ENCODE results near the gene ARL8B. TPM values are rescaled to one million over a fixed set of nuclear protein-coding genes. Genes with fewer than 3 reads are reported as not detected.
"Not testable (repeated sequence)": the region's sequence is repeated elsewhere in the genome, so short reads cannot be mapped to it uniquely, and the experiment has no call there.

ARL8B gene
- total RNA-seq, 3 donors from 2014 or later (not counting 1 experiment from before 2014, with no cell fraction given) = 43.3 to 52.7 (median 48.9) TPM

DNA sequence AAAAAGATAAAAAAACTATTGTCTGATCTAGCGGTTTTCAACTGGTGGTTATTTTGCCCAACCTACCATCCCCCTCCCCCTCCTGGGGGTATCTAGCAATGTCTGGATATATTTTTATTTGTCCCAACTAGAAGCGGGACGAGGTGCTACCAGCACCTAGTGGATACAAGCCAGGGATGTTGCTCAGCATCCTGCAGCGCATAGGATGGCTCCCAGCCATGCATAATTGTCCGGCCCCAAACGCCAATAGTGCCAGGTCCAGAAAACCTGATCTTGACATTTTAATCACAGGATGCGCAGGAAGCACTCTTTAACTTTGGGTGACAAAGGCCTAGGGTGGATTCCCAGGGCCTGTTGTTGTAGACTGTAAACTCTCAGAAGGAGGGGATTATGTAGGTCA, 17.0 kb upstream of the ARL8B start:
- Histone ChIP-seq H3K4me3 (ENCODE audit: low read length) (no peak overlapping the region), H3K9me3 (ENCODE audit: control insufficient read depth, insufficient read depth, low read length) (no peaks in the 10 kb centered on the region), H3K36me3 (ENCODE audit: control insufficient read depth, insufficient read depth, low read length) (no peaks in the 10 kb centered on the region), H3K27ac (ENCODE audit: low read length) (no peak overlapping the region), H3K4me1 (ENCODE audit: control insufficient read depth, insufficient read depth, low read length) (no peaks in the 10 kb centered on the region), H3K27me3 (ENCODE audit: control insufficient read depth, insufficient read depth, low read length) (no peaks in the 10 kb centered on the region)
- ATAC-seq (no peak), DNase-seq (no peak)
- Mint-ChIP-seq H3K27me3 (ENCODE audit: low read depth in 2 of 2) (peaks cover 0 to 7% of the 10 kb centered on the region in 2 donors), H3K27ac (no peak overlapping the region), H3K4me3 (no peak overlapping the region), H3K9me3 (no peaks in the 10 kb centered on the region), H3K36me3 (no peaks in the 10 kb centered on the region), H3K4me1 (no peaks in the 10 kb centered on the region)
- 96% methylated on average over 6 of the region's 7 CpGs for WGBS (ENCODE audit: insufficient coverage)
- TF ChIP-seq CTCF (IDR thresholded peaks at IDR 0.05) = no peak
- intact Hi-C loops (cut with micrococcal nuclease) = no loop called here

DNA sequence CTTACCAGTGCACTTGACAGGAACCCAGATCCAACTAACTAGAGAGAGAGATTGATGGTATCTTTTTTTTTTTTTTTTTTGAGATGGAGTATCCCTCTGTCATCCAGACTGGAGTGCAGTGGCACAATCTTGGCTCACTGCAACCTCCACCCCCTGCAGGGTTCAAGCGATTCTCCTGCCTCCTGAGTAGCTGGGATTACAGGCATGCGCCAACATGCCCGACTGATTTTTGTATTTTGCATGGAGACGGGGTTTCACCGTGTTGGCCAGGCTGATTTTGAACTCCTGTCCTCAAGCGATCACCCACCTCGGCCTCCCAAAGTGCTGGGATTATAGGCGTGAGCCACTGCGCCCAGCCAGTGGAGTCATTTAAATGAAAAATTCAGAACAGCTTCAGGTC, 15.7 kb upstream of the ARL8B start:
- H3K27me3 ChIP-seq (ENCODE audit: control insufficient read depth, insufficient read depth, low read length); H3K27ac ChIP-seq (ENCODE audit: low read length); intact Hi-C loops (cut with micrococcal nuclease); ATAC-seq; DNase-seq; H3K4me1 ChIP-seq (ENCODE audit: control insufficient read depth, insufficient read depth, low read length); H3K4me1 Mint-ChIP-seq; H3K4me3 ChIP-seq (ENCODE audit: low read length); H3K27ac Mint-ChIP-seq; H3K36me3 ChIP-seq (ENCODE audit: control insufficient read depth, insufficient read depth, low read length); H3K9me3 ChIP-seq (ENCODE audit: control insufficient read depth, insufficient read depth, low read length); H3K27me3 Mint-ChIP-seq (ENCODE audit: low read depth in 2 of 2); H3K36me3 Mint-ChIP-seq; H3K9me3 Mint-ChIP-seq; H3K4me3 Mint-ChIP-seq: not testable (repeated sequence)
- 94% methylated on average over 9 of the region's 9 CpGs for whole genome bisulfite sequencing (ENCODE audit: insufficient coverage)

- WGBS (ENCODE audit: insufficient coverage) = 71% methylated on average over 1 of the region's 2 CpGs
Measured at GRCh38 chr3:5106933-5107334, 15.2 kb upstream of the ARL8B start.

DNA sequence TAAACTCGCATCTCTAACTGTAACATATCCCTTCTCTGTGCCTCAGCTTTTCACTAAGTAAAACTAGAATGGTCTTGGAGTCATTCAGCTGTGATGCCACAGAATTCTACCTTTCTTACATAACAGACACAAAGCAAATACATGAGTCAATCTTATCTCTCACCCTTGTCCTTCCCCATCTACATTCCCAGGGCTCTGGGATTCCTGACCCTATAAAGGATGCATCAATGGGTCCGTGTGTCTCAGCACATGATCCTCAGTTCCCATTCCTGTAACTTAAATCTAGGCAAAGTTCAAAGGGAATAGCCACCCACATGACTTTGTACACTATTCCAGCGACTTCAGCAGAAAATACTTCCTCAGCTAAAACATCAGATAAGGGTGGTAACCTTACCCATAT, 11.8 kb upstream of the ARL8B start:
- TF ChIP-seq CTCF (IDR thresholded peaks at IDR 0.05) = no peak
- Histone ChIP-seq H3K9me3 (ENCODE audit: control insufficient read depth, insufficient read depth, low read length) (no peaks in the 10 kb centered on the region), H3K4me3 (ENCODE audit: low read length) (no peak overlapping the region), H3K36me3 (ENCODE audit: control insufficient read depth, insufficient read depth, low read length) (no peaks in the 10 kb centered on the region), H3K27ac (ENCODE audit: low read length) (no peak overlapping the region), H3K27me3 (ENCODE audit: control insufficient read depth, insufficient read depth, low read length) (no peaks in the 10 kb centered on the region), H3K4me1 (ENCODE audit: control insufficient read depth, insufficient read depth, low read length) (no peaks in the 10 kb centered on the region)
- peaks cover 0 to 7% of the 10 kb centered on the region in 2 donors for H3K27me3 Mint-ChIP-seq (ENCODE audit: low read depth in 2 of 2)
- H3K9me3 Mint-ChIP-seq = no peaks in the 10 kb centered on the region
- no peaks in the 10 kb centered on the region for H3K4me1 Mint-ChIP-seq
- no peak overlapping the region for H3K27ac Mint-ChIP-seq
- no peak for ATAC-seq
- no peak overlapping the region for H3K4me3 Mint-ChIP-seq
- WGBS (ENCODE audit: insufficient coverage) = 89% methylated on average over 3 of the region's 3 CpGs
- DNase-seq = no peak
- H3K36me3 Mint-ChIP-seq = no peaks in the 10 kb centered on the region
- intact Hi-C loops (cut with micrococcal nuclease) = no loop called here

More at GRCh38 chr3:5106933-5107334, 15.2 kb upstream of the ARL8B start:
- H3K27me3 Mint-ChIP-seq (ENCODE audit: low read depth in 2 of 2); H3K4me3 ChIP-seq (ENCODE audit: low read length); H3K27me3 ChIP-seq (ENCODE audit: control insufficient read depth, insufficient read depth, low read length); H3K4me1 Mint-ChIP-seq; H3K9me3 Mint-ChIP-seq; H3K4me1 ChIP-seq (ENCODE audit: control insufficient read depth, insufficient read depth, low read length); H3K27ac Mint-ChIP-seq; H3K36me3 ChIP-seq (ENCODE audit: control insufficient read depth, insufficient read depth, low read length); intact Hi-C loops (cut with micrococcal nuclease); DNase-seq; H3K27ac ChIP-seq (ENCODE audit: low read length); H3K4me3 Mint-ChIP-seq; H3K9me3 ChIP-seq (ENCODE audit: control insufficient read depth, insufficient read depth, low read length); H3K36me3 Mint-ChIP-seq; ATAC-seq: not testable (repeated sequence)

DNA sequence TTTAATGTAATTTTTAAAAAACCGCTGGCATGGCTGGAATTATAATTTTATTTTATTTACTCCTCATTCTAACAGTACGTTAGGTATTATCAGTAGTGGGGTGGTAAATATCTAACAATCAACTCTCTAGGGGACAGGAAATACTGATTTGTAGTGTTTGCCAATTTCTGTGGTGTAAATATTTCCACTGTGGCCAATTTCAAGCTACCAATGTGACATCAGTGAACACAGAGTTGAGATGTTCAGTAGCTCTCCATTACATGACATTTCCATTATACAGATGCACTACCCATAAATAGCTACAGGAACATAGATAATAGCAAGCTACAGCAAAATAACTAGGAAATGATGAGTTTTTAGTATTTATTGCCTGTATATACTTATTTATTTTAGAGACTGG, 10.0 kb upstream of the ARL8B start:
- DNase-seq = no peak
- no peak overlapping the region for H3K4me3 ChIP-seq (ENCODE audit: low read length)
- H3K36me3 ChIP-seq (ENCODE audit: control insufficient read depth, insufficient read depth, low read length) = no peaks in the 10 kb centered on the region
- H3K27ac ChIP-seq (ENCODE audit: low read length) = no peak overlapping the region
- H3K9me3 Mint-ChIP-seq = no peaks in the 10 kb centered on the region
- intact Hi-C loops (cut with micrococcal nuclease) = no loop called here
- no CpG with 5 or more reads among the region's 2 CpGs for WGBS (ENCODE audit: insufficient coverage)
- no peaks in the 10 kb centered on the region for H3K4me1 ChIP-seq (ENCODE audit: control insufficient read depth, insufficient read depth, low read length)
- no peaks in the 10 kb centered on the region for H3K27me3 ChIP-seq (ENCODE audit: control insufficient read depth, insufficient read depth, low read length)
- H3K4me1 Mint-ChIP-seq = no peaks in the 10 kb centered on the region
- no peak for TF ChIP-seq CTCF (IDR thresholded peaks at IDR 0.05)
- no peak for ATAC-seq
- no peaks in the 10 kb centered on the region for H3K9me3 ChIP-seq (ENCODE audit: control insufficient read depth, insufficient read depth, low read length)
- H3K36me3 Mint-ChIP-seq = no peaks in the 10 kb centered on the region
- peaks cover 0 to 3% of the 10 kb centered on the region in 2 donors for H3K27me3 Mint-ChIP-seq (ENCODE audit: low read depth in 2 of 2)
- H3K27ac Mint-ChIP-seq = no peak overlapping the region
- no peak overlapping the region for H3K4me3 Mint-ChIP-seq

DNA sequence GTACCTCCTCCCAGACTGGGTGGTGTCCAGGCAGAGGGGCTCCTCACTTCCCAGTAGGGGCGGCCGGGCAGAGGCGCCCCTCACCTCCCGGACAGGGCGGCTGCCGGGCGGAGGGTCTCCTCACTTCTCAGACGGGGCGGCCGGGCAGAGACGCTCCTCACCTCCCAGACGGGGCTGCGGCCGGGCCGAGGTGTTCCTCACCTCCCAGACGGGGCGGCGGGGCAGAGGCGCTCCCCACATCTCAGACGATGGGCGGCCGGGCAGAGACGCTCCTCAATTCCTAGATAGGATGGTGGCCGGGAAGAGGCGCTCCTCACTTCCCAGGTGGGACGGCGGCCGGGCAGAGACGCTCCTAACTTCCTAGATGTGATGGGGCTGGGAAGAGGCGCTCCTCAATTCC, 8.4 kb upstream of the ARL8B start:
- ATAC-seq; H3K9me3 Mint-ChIP-seq; H3K27ac Mint-ChIP-seq; H3K4me3 Mint-ChIP-seq; H3K27me3 ChIP-seq (ENCODE audit: control insufficient read depth, insufficient read depth, low read length); H3K36me3 ChIP-seq (ENCODE audit: control insufficient read depth, insufficient read depth, low read length); H3K27me3 Mint-ChIP-seq (ENCODE audit: low read depth in 2 of 2); H3K4me3 ChIP-seq (ENCODE audit: low read length); H3K4me1 Mint-ChIP-seq; intact Hi-C loops (cut with micrococcal nuclease); H3K4me1 ChIP-seq (ENCODE audit: control insufficient read depth, insufficient read depth, low read length); DNase-seq; H3K27ac ChIP-seq (ENCODE audit: low read length); H3K9me3 ChIP-seq (ENCODE audit: control insufficient read depth, insufficient read depth, low read length); H3K36me3 Mint-ChIP-seq: not testable (repeated sequence)
- 97% methylated on average over 29 of the region's 30 CpGs for WGBS (ENCODE audit: insufficient coverage)

Measured in natural killer cell (primary cell).